Breast epithelium (tissue), 4 donors: Measurements from ENCODE around the gene CLEC4G. TPM values are rescaled to one million over a fixed set of nuclear protein-coding genes. Genes with fewer than 3 reads are reported as not detected.

Experiments
- DNase-seq, 2 donors: peaks; one replicate each; pipeline ENCODE4 v3.0.0-alpha.2; 2019; ENCODE audit warnings: low spot score in 2 of 2
- H3K27ac ChIP-seq, 2 donors: fragments of 200-600 bp; sonication (generic) in 1 of 2; one replicate each; pipeline ENCODE4 v1.5.1; 2016 to 2019; ENCODE audit warnings: mild to moderate bottlenecking in 1 of 2
- H3K27me3 ChIP-seq, 2 donors: fragments of 200-600 bp; sonication (generic) in 1 of 2; one replicate each; pipeline versions ENCODE4 v1.5.1 to v1.6.0; 2017 to 2019; ENCODE audit warnings: control low read depth in 1 of 2, mild to moderate bottlenecking in 1 of 2
- H3K36me3 ChIP-seq: fragments of 200-600 bp; one replicate; pipeline ENCODE4 v1.5.1; 2019
- H3K4me1 ChIP-seq, 2 donors: fragments of 200-600 bp; sonication (generic); one replicate each; pipeline ENCODE4 v1.5.1; 2016 to 2019; ENCODE audit warnings: control low read depth in 1 of 2
- H3K4me3 ChIP-seq, 3 donors: fragments of 200-600 bp; sonication (generic); 1 replicate in 2 of 3; 2 replicates in 1 of 3; pipeline ENCODE4 v1.5.1; 2016 to 2019; ENCODE audit warnings: mild to moderate bottlenecking in 3 of 3, moderate library complexity in 2 of 3
- H3K9me3 ChIP-seq, 2 donors: fragments of 200-600 bp; sonication (generic) in 1 of 2; one replicate each; pipeline ENCODE4 v1.5.1; 2016 to 2019; ENCODE audit warnings: control low read depth in 1 of 2
- POLR2A ChIP-seq: fragments of 450-650 bp; IDR thresholded peaks from one replicate; pipeline ENCODE4 v1.6.1; 2016; ENCODE audit warnings: antibody characterized with exemption, mild to moderate bottlenecking, moderate library complexity
- POLR2AphosphoS5 ChIP-seq, 3 donors: sonication (generic); formaldehyde crosslinking; IDR thresholded peaks; one replicate each; pipeline ENCODE4 v1.6.1; 2017; ENCODE audit warnings: antibody characterized with exemption in 3 of 3
- intact Hi-C: fragments of 100-400 bp; cut with DNase I; formaldehyde crosslinking; loops from one replicate; pipeline ENCODE4 v1.15.1; 2023; ENCODE audit warnings: low total_unique reads
- total RNA-seq, 3 donors: library from RNA; depleted of rRNA; stranded (reverse); fragments of >200 nt; gene quantifications; one replicate each; pipeline ENCODE4 v1.1.0, GENCODE V29; 2016
- TF ChIP-seq, protein P1 (sequence below), 3 donors: fragments of 450-650 bp; IDR thresholded peaks; one replicate each; pipeline ENCODE4 v1.5.1; 2016 to 2017; ENCODE audit warnings: antibody characterized with exemption in 3 of 3, mild to moderate bottlenecking in 3 of 3, moderate library complexity in 3 of 3

Gene CLEC4G
- total RNA-seq, 3 donors from 2014 or later: 1.3 to 3.7 TPM; not detected in 1

DNA sequence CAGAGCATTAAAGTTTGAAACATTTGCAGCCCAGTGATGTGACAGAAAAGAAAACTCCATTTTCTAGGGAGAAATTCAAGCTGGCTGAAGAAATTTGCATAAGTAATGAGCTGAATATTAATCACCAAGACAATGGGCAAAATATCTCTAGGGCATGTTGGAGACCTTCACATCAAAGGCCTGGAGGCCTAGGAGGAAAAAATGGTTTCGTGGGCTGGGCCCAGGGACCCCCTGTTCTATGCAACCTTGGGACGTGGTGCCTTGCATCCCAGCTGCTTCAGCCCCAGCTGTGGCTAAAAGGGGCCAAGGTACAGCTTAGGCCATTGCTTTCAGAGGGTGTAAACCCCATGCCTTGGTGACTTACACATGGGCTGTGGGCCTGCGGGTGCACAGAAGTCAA lies 25.4 kb upstream of the CLEC4G start:
- peaks cover 0 to 2% of the 10 kb centered on the region in 2 donors for H3K27me3 ChIP-seq
- TF ChIP-seq, protein P1, sequence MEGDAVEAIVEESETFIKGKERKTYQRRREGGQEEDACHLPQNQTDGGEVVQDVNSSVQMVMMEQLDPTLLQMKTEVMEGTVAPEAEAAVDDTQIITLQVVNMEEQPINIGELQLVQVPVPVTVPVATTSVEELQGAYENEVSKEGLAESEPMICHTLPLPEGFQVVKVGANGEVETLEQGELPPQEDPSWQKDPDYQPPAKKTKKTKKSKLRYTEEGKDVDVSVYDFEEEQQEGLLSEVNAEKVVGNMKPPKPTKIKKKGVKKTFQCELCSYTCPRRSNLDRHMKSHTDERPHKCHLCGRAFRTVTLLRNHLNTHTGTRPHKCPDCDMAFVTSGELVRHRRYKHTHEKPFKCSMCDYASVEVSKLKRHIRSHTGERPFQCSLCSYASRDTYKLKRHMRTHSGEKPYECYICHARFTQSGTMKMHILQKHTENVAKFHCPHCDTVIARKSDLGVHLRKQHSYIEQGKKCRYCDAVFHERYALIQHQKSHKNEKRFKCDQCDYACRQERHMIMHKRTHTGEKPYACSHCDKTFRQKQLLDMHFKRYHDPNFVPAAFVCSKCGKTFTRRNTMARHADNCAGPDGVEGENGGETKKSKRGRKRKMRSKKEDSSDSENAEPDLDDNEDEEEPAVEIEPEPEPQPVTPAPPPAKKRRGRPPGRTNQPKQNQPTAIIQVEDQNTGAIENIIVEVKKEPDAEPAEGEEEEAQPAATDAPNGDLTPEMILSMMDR (IDR thresholded peaks at IDR 0.05): no peak
- TF ChIP-seq POLR2AphosphoS5 (IDR thresholded peaks at IDR 0.05): no peak
- TF ChIP-seq POLR2A: no peak
- H3K27ac ChIP-seq: no peak overlapping the region
- H3K36me3 ChIP-seq: no peaks in the 10 kb centered on the region
- no peak overlapping the region for H3K4me3 ChIP-seq
- no peak for DNase-seq
- H3K4me1 ChIP-seq: no peaks in the 10 kb centered on the region
- intact Hi-C loops: no loop called here
- peaks cover 35 to 41% of the 10 kb centered on the region in 2 donors for H3K9me3 ChIP-seq

DNA sequence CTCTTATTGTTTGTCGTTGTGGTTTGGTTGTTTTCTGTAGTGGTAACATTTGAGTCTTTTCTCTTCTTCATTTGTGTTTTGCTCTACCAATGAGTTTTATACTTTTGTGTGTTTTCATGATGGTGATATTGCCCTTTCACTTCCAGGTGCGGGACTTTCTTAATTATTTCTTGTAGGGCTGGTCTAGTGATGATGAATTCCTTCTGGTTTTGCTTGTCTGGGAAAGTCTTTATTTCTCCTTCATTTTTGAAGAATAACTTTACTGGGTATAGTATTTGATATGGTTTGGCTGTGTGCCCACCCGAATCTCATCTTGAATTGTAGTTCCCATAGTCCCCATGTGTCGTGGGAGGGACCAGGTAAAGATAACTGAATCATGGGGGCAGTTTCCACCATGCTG lies 24.3 kb upstream of the CLEC4G start:
- intact Hi-C loops: no loop called here
- DNase-seq: no peak

GRCh38 chr19:7751157-7751783 lies 19.4 kb upstream of the CLEC4G start:
- no peaks in the 10 kb centered on the region for H3K4me1 ChIP-seq
- intact Hi-C loops: no loop called here
- no peaks in the 10 kb centered on the region for H3K36me3 ChIP-seq
- peaks cover 1 to 2% of the 10 kb centered on the region in 2 donors for H3K9me3 ChIP-seq
- H3K4me3 ChIP-seq: no peak overlapping the region
- TF ChIP-seq POLR2A: no peak
- no peak for TF ChIP-seq POLR2AphosphoS5 (IDR thresholded peaks at IDR 0.05)
- TF ChIP-seq, protein P1 (IDR thresholded peaks at IDR 0.05): no peak
- no peak for DNase-seq
- H3K27ac ChIP-seq: no peak overlapping the region
- H3K27me3 ChIP-seq: peaks cover 0 to 31% of the 10 kb centered on the region in 2 donors

More for the DNA sequence above, 24.3 kb upstream of the CLEC4G start:
- Histone ChIP-seq H3K27ac (no peak overlapping the region), H3K4me3 (no peak overlapping the region), H3K4me1 (no peaks in the 10 kb centered on the region), H3K36me3 (no peaks in the 10 kb centered on the region), H3K9me3 (peaks cover 35 to 41% of the 10 kb centered on the region in 2 donors), H3K27me3 (peaks cover 0 to 5% of the 10 kb centered on the region in 2 donors)
- TF ChIP-seq POLR2AphosphoS5 (IDR thresholded peaks at IDR 0.05): no peak
- TF ChIP-seq, protein P1 (IDR thresholded peaks at IDR 0.05): no peak
- no peak for TF ChIP-seq POLR2A

DNA sequence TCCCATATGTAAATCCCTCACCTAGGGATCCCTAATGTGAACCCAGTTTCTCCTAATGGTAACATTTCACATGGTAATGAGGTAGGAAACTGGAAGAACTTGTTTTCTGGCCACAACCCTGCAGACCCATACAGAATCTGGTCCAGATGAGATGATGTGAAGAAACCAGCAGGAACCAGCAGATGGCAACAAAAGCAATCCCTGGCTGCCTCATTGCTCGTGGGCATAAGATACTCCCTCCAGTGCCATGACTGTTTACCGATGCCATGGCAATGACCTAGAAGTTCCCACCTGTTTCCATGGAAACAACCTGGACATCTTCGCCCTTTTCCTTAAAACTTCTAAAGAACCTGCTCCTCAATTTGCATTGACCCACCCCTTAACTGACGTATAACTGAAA lies 16.8 kb upstream of the CLEC4G start:
- H3K27me3 ChIP-seq: peaks cover 0 to 44% of the 10 kb centered on the region in 2 donors
- no peak overlapping the region for H3K27ac ChIP-seq
- TF ChIP-seq, protein P1 (IDR thresholded peaks at IDR 0.05): no peak
- no peak for TF ChIP-seq POLR2A
- H3K4me3 ChIP-seq: no peak overlapping the region
- DNase-seq: peak in 1 of 2 donors; percentile 25
- H3K9me3 ChIP-seq: no peaks in the 10 kb centered on the region
- H3K36me3 ChIP-seq: no peaks in the 10 kb centered on the region
- intact Hi-C loops: no loop called here
- no peaks in the 10 kb centered on the region for H3K4me1 ChIP-seq

GRCh38 chr19:7748171-7748570 lies 16.3 kb upstream of the CLEC4G start:
- intact Hi-C loops: no loop called here

More at GRCh38 chr19:7748171-7748570, 16.3 kb upstream of the CLEC4G start:
- TF ChIP-seq POLR2A (no peak), POLR2AphosphoS5 (IDR thresholded peaks at IDR 0.05) (no peak)
- TF ChIP-seq, protein P1 (IDR thresholded peaks at IDR 0.05): no peak
- Histone ChIP-seq H3K4me1 (no peaks in the 10 kb centered on the region), H3K9me3 (no peaks in the 10 kb centered on the region), H3K27me3 (peaks cover 0 to 46% of the 10 kb centered on the region in 2 donors), H3K27ac (no peak overlapping the region), H3K36me3 (no peaks in the 10 kb centered on the region), H3K4me3 (no peak overlapping the region)
- no peak for DNase-seq
